HEK293 (cell line): ENCODE results near the gene IGDCC3.

Experiments
- CTCF ChIP-seq: fragments of 450-650 bp; formaldehyde crosslinking; IDR thresholded peaks from 2 replicates; pipeline ENCODE4 v1.5.1; 2016; ENCODE audit warnings: missing biosample characterization, missing genetic modification characterization
- PRDM2 ChIP-seq: fragments of 450-650 bp; formaldehyde crosslinking; IDR thresholded peaks from 2 replicates; pipeline ENCODE4 v1.5.1; 2016; ENCODE audit warnings: missing biosample characterization, missing genetic modification characterization, borderline replicate concordance
- ZFP3 ChIP-seq: fragments of 450-650 bp; formaldehyde crosslinking; IDR thresholded peaks from 2 replicates; pipeline ENCODE4 v1.5.1; 2016; ENCODE audit warnings: low read depth, missing biosample characterization, missing genetic modification characterization
- ZNF274 ChIP-seq, 2 experiments: fragments of 200-500 bp in 1 of 2; fragments of 450-650 bp in 1 of 2; sonication (Bioruptor generic) in 1 of 2; formaldehyde crosslinking in 1 of 2; IDR thresholded peaks; 2 replicates each; pipeline versions ENCODE4 v1.5.1 to v1.6.1; 2014 to 2016; ENCODE audit warnings: borderline replicate concordance in 1 of 2, inconsistent platforms in 1 of 2, low read length in 1 of 2, missing biosample characterization in 1 of 2, missing genetic modification characterization in 1 of 2
- ZNF558 ChIP-seq: fragments of 450-650 bp; formaldehyde crosslinking; IDR thresholded peaks from 2 replicates; pipeline ENCODE4 v1.5.1; 2016; ENCODE audit warnings: missing biosample characterization, missing genetic modification characterization
- ZNF561 ChIP-seq: fragments of 450-650 bp; IDR thresholded peaks from 2 replicates; pipeline ENCODE4 v1.5.1; 2018; ENCODE audit warnings: missing biosample characterization, missing genetic modification characterization, borderline replicate concordance

- TF ChIP-seq ZFP3 (no peak), CTCF (tag by site-specific recombination) (no peak), ZNF558 (tag by site-specific recombination) (no peak), ZNF561 (tag by site-specific recombination) (no peak), PRDM2 (no peak), ZNF274 (IDR thresholded peaks at IDR 0.05; ENCODE audit: low read length) (no peak), ZNF274 (tag by site-specific recombination; IDR thresholded peaks at IDR 0.05; ENCODE audit: borderline replicate concordance) (no peak)
These were observed 42.3 kb downstream of the IGDCC3 start for GRCh38 chr15:65335278-65336055.
